GM20000 (cell line): ENCODE results near the gene PDE7B.

Experiments used
- DNase-seq: peaks from one replicate; pipeline ENCODE4 v3.0.0; 2012; ENCODE audit warnings: low spot score
- TF ChIP-seq, protein P1 (sequence below): IDR thresholded peaks from 2 replicates; pipeline ENCODE4 v1.5.1; 2012; ENCODE audit warnings: mild to moderate bottlenecking, control low read depth; ENCODE audit errors: extremely low read depth, missing control alignments

The PDE7B gene

DNA sequence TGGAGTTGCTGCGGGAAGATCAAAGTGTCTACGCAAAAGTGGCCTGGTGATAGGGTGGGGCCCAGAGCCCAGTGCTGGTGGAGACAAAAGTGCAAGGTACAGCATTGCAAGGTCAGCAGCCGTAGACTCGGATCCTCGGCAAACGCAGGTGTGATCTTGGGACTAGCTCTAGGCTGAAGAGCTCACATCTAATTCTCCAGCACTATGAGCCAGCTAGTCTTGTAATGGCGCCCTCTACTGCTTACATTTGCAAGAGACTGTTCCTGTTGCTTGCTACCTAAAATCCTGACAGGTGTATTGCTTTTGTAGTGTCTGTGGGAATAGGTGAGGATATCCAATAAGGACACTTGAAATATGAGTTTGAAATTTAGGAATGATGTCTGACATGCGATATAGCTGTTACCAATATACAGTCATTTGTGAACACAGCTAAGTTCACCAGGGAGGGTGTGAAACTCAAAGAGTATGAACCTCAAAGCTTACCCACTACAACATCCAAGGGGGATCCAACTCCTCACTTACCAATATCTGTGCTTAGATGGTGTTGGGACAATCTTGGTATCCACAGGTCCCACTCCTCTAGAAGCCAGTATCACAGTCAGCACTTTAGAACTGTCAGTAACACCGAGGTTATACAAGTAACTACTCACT, 58.4 kb downstream of the PDE7B start:
- DNase-seq = peak; percentile 70
- TF ChIP-seq, protein P1, sequence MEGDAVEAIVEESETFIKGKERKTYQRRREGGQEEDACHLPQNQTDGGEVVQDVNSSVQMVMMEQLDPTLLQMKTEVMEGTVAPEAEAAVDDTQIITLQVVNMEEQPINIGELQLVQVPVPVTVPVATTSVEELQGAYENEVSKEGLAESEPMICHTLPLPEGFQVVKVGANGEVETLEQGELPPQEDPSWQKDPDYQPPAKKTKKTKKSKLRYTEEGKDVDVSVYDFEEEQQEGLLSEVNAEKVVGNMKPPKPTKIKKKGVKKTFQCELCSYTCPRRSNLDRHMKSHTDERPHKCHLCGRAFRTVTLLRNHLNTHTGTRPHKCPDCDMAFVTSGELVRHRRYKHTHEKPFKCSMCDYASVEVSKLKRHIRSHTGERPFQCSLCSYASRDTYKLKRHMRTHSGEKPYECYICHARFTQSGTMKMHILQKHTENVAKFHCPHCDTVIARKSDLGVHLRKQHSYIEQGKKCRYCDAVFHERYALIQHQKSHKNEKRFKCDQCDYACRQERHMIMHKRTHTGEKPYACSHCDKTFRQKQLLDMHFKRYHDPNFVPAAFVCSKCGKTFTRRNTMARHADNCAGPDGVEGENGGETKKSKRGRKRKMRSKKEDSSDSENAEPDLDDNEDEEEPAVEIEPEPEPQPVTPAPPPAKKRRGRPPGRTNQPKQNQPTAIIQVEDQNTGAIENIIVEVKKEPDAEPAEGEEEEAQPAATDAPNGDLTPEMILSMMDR = peak; percentile 71

- TF ChIP-seq, protein P1 = no peak
Observed at GRCh38 chr6:135910790-135911618, 59.5 kb downstream of the PDE7B start.

DNA sequence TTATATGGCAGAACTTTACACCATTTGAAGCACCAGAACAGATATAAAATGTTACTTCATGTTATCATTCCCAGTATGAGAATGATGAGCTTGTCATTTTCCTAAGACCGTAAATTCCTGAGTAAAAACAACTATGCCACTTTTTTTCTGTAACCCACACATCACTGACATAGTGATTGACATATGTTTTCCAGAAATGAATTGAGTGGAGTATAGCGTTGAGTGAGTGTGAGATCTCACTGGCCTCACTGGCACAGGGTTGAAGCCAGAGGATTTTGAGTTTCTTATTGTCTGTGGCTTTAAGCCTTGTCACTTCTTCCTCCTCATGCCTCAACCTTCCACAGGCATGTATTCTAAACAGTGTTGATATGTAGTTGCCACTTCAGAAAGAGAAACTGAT, 62.3 kb downstream of the PDE7B start:
- TF ChIP-seq, protein P1 = no peak
- DNase-seq = no peak

More at GRCh38 chr6:135910790-135911618, 59.5 kb downstream of the PDE7B start:
- no peak for DNase-seq

- TF ChIP-seq, protein P1 = no peak
- DNase-seq = no peak
Observed at GRCh38 chr6:135919026-135919425, 67.5 kb downstream of the PDE7B start.

GRCh38 chr6:135920689-135921088, 69.2 kb downstream of the PDE7B start:
- no peak for DNase-seq
- TF ChIP-seq, protein P1 = no peak

GRCh38 chr6:135921188-135921587, 69.7 kb downstream of the PDE7B start:
- TF ChIP-seq, protein P1 = no peak
- DNase-seq = no peak

DNA sequence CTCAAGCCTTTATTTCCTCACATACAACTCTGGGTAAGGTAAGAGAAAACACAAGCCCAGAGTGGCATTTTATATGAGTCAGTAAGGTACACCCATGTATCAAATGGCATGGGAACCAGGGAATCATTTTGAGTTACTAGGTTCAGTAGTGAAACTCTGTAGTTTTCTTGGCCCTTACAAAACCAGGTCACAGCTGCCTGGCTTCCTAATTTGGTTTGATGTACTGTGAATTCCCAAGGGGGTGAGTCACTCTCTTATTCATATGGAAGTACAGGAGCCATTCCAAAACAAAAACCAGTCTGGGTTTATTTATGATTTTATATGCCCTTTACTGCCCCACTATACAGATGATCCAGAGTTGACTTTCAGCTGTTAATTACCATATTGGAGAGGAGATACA, 70.7 kb downstream of the PDE7B start:
- TF ChIP-seq, protein P1 = no peak
- no peak for DNase-seq
